Measurements from ENCODE around the gene DAND5. TPM values are rescaled to one million over a fixed set of nuclear protein-coding genes. Genes with fewer than 3 reads are reported as not detected.
"Not testable (repeated sequence)": the region's sequence is repeated elsewhere in the genome, so short reads cannot be mapped to it uniquely, and the experiment has no call there.

Gene DAND5
- polyA plus RNA-seq, 1 donor (not counting 4 experiments of a cell fraction or from before 2014, with no cell fraction given) = not detected

- Histone ChIP-seq H3K27ac (ENCODE audit: control insufficient read depth, insufficient read depth, low read length) (peak overlapping the region; percentile 80), H4K20me1 (ENCODE audit: control insufficient read depth, extremely low read depth, insufficient read depth, low read length) (no peaks in the 10 kb centered on the region), H3K9me1 (ENCODE audit: control insufficient read depth, extremely low read depth, insufficient read depth, low read length) (peaks cover 2% of the 10 kb centered on the region), H3K36me3 (ENCODE audit: control insufficient read depth in 2 of 2, extremely low read depth in 1 of 2, insufficient read depth in 2 of 2, low read length in 2 of 2) (peaks cover 18% of the 10 kb centered on the region in 2 experiments), H3K4me3 (ENCODE audit: control insufficient read depth in 2 of 3, extremely low read depth in 1 of 3, insufficient read depth in 2 of 3, low read depth in 1 of 3, low read length in 3 of 3) (peak overlapping the region; percentile 84 to 92 (median 89)), H3K79me2 (ENCODE audit: control insufficient read depth, insufficient read depth, low read length) (peaks cover 37% of the 10 kb centered on the region), H3K9me3 (ENCODE audit: control insufficient read depth, low read depth, low read length) (no peaks in the 10 kb centered on the region), H3K9ac (ENCODE audit: control insufficient read depth, extremely low read depth, insufficient read depth, low read length) (peak overlapping the region; percentile 90), H2AFZ (ENCODE audit: control insufficient read depth, low read length) (no peak overlapping the region), H3K4me1 (ENCODE audit: control insufficient read depth, extremely low read depth, insufficient read depth, low read length) (peaks cover 26% of the 10 kb centered on the region), H3K4me2 (ENCODE audit: control insufficient read depth, extremely low read depth, insufficient read depth, low read depth, low read length) (peak overlapping the region; percentile 93), H3K27me3 (ENCODE audit: control insufficient read depth, extremely low read depth, insufficient read depth, low read length) (no peaks in the 10 kb centered on the region)
- TF ChIP-seq EZH2 (IDR thresholded peaks at IDR 0.05; ENCODE audit: low read length) (no peak), CTCF (optimal IDR thresholded peaks at IDR 0.05 in 1 of 3, IDR thresholded peaks at IDR 0.05 in 1 of 3, conservative IDR thresholded peaks at IDR 0.05 in 1 of 3; ENCODE audit: extremely low read depth in 1 of 3, insufficient read depth in 2 of 3, low read length in 3 of 3) (no peak)
- dilution Hi-C loops (cut with MboI; ENCODE audit: extremely low pct_ligation_motif_present, low sequenced_read_pairs) = no loop called here
- FAIRE-seq (no peak), DNase-seq (ENCODE audit: low read depth, low spot score) (no peak)
Measured at GRCh38 chr19:12955996-12956395, 13.4 kb upstream of the DAND5 start.

GRCh38 chr19:12956446-12957388, 12.7 kb upstream of the DAND5 start, which contains the start of gene GADD45GIP1:
Gene GADD45GIP1 (minus strand): TSS chr19:12957223. CDS start chr19:12957212, 11 bp downstream.
- Histone ChIP-seq H4K20me1 (ENCODE audit: control insufficient read depth, extremely low read depth, insufficient read depth, low read length) (no peaks in the 10 kb centered on the region), H3K27me3 (ENCODE audit: control insufficient read depth, extremely low read depth, insufficient read depth, low read length) (no peaks in the 10 kb centered on the region), H3K9me1 (ENCODE audit: control insufficient read depth, extremely low read depth, insufficient read depth, low read length) (peaks cover 2% of the 10 kb centered on the region), H3K4me1 (ENCODE audit: control insufficient read depth, extremely low read depth, insufficient read depth, low read length) (peaks cover 26% of the 10 kb centered on the region), H3K4me3 (ENCODE audit: control insufficient read depth in 2 of 3, extremely low read depth in 1 of 3, insufficient read depth in 2 of 3, low read depth in 1 of 3, low read length in 3 of 3) (peak within 1 kb of the TSS; percentile 84 to 92 (median 89)), H3K9ac (ENCODE audit: control insufficient read depth, extremely low read depth, insufficient read depth, low read length) (peak within 1 kb of the TSS; percentile 90), H2AFZ (ENCODE audit: control insufficient read depth, low read length) (peak within 1 kb of the TSS; percentile 88), H3K4me2 (ENCODE audit: control insufficient read depth, extremely low read depth, insufficient read depth, low read depth, low read length) (peak within 1 kb of the TSS; percentile 93), H3K79me2 (ENCODE audit: control insufficient read depth, insufficient read depth, low read length) (peaks cover 37% of the 10 kb centered on the region), H3K36me3 (ENCODE audit: control insufficient read depth in 2 of 2, extremely low read depth in 1 of 2, insufficient read depth in 2 of 2, low read length in 2 of 2) (peaks cover 14% of the 10 kb centered on the region in 2 experiments), H3K9me3 (ENCODE audit: control insufficient read depth, low read depth, low read length) (no peaks in the 10 kb centered on the region), H3K27ac (ENCODE audit: control insufficient read depth, insufficient read depth, low read length) (peak within 1 kb of the TSS; percentile 80)
- TF ChIP-seq CTCF (optimal IDR thresholded peaks at IDR 0.05 in 1 of 3, IDR thresholded peaks at IDR 0.05 in 1 of 3, conservative IDR thresholded peaks at IDR 0.05 in 1 of 3; ENCODE audit: extremely low read depth in 1 of 3, insufficient read depth in 2 of 3, low read length in 3 of 3) (no peak), EZH2 (IDR thresholded peaks at IDR 0.05; ENCODE audit: low read length) (no peak)
- dilution Hi-C loops (cut with MboI; ENCODE audit: extremely low pct_ligation_motif_present, low sequenced_read_pairs) = no loop called here
- FAIRE-seq (no peak), DNase-seq (ENCODE audit: low read depth, low spot score) (no peak)

GRCh38 chr19:12957389-12957952, 11.9 kb upstream of the DAND5 start:
- H3K4me2 ChIP-seq (ENCODE audit: control insufficient read depth, extremely low read depth, insufficient read depth, low read depth, low read length) = peak overlapping the region; percentile 41
- peak overlapping the region; percentile 88 for H2AFZ ChIP-seq (ENCODE audit: control insufficient read depth, low read length)
- H3K4me1 ChIP-seq (ENCODE audit: control insufficient read depth, extremely low read depth, insufficient read depth, low read length) = peaks cover 26% of the 10 kb centered on the region
- dilution Hi-C loops (cut with MboI; ENCODE audit: extremely low pct_ligation_motif_present, low sequenced_read_pairs); FAIRE-seq; H4K20me1 ChIP-seq (ENCODE audit: control insufficient read depth, extremely low read depth, insufficient read depth, low read length); H3K9me1 ChIP-seq (ENCODE audit: control insufficient read depth, extremely low read depth, insufficient read depth, low read length); DNase-seq (ENCODE audit: low read depth, low spot score); H3K27me3 ChIP-seq (ENCODE audit: control insufficient read depth, extremely low read depth, insufficient read depth, low read length); H3K9me3 ChIP-seq (ENCODE audit: control insufficient read depth, low read depth, low read length): not testable (repeated sequence)
- H3K36me3 ChIP-seq (ENCODE audit: control insufficient read depth in 2 of 2, extremely low read depth in 1 of 2, insufficient read depth in 2 of 2, low read length in 2 of 2) = peaks cover 9 to 14% of the 10 kb centered on the region in 2 experiments
- H3K79me2 ChIP-seq (ENCODE audit: control insufficient read depth, insufficient read depth, low read length) = peaks cover 37% of the 10 kb centered on the region
- H3K9ac ChIP-seq (ENCODE audit: control insufficient read depth, extremely low read depth, insufficient read depth, low read length) = peak overlapping the region; percentile 90
- peak overlapping the region; percentile 84 to 92 (median 89) for H3K4me3 ChIP-seq (ENCODE audit: control insufficient read depth in 2 of 3, extremely low read depth in 1 of 3, insufficient read depth in 2 of 3, low read depth in 1 of 3, low read length in 3 of 3)
- H3K27ac ChIP-seq (ENCODE audit: control insufficient read depth, insufficient read depth, low read length) = peak overlapping the region; percentile 80
